Islet of Langerhans (tissue), 1 donor: Measurements from ENCODE around the gene ZC3H10.
A peak's percentile ranks its signal among the peaks of the same experiment; 100 is the strongest.
"Not testable (repeated sequence)": the region's sequence is repeated elsewhere in the genome, so short reads cannot be mapped to it uniquely, and the experiment has no call there.

Experiments
- FAIRE-seq: peaks from one replicate; lab custom pipeline; 2011; peaks lifted over from hg19 to GRCh38; lab: Jason Lieb, UNC

Gene ZC3H10

GRCh38 chr12:56102683-56103065, 15.4 kb upstream of the ZC3H10 start:
- no peak for FAIRE-seq

DNA sequence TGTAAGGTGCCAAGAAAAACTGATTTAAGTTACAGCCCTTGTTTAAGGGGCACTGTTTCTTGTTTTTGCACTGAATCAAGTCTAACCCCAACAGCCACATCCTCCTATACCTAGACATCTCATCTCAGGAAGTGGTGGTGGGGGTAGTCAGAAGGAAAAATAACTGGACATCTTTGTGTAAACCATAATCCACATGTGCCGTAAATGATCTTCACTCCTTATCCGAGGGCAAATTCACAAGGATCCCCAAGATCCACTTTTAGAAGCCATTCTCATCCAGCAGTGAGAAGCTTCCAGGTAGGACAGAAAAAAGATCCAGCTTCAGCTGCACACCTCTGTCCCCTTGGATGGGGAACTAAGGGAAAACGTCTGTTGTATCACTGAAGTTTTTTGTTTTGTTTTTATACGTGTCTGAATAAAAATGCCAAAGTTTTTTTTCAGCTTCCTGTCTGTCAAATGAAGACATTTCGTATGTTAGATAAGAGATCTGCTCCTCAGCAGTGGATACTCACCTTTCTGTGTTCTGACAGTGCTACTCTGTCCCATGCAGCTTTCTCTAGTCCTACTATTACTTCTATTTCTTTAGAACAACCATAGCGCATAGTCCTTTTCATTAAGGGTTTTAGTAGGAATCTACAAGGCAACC, 14.9 kb upstream of the ZC3H10 start:
- no peak for FAIRE-seq

GRCh38 chr12:56103823-56104108, 14.3 kb upstream of the ZC3H10 start:
- FAIRE-seq = no peak

DNA sequence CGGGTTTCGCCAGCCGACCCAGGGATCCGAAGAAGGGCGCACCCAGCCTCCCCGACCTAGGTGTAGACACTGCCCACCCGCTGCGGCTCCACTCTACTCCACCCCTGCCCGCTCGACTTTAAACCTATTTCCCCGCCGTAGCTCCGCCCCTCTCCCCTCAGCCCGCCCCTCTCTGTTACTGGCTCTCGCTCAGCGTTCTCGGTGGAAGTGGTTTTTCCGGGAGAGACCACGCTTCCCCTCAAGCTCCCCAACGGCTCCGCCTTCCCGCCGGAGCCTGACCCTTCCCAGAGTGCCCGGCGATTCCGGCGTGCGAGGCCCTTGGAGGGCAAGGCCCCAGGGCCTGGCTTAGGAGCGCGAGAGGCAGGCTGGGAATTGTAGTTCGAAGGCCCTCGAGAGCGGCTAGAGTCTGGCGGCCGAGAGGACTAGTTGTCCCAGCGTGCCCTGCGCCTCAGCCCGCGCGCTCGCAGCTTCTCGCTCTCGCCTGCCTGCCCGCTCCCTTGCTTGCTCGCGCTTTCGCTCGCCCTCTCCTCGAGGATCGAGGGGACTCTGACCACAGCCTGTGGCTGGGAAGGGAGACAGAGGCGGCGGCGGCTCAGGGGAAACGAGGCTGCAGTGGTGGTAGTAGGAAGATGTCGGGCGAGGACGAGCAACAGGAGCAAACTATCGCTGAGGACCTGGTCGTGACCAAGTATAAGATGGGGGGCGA, 13.8 kb upstream of the ZC3H10 start, which contains the start of gene PA2G4:
PA2G4 (plus strand) TSS at position 451 of the 706 bp plus-strand sequence; CDS start at position 630, 179 bp downstream.
- FAIRE-seq = no peak

GRCh38 chr12:56104815-56105608, 13.1 kb upstream of the ZC3H10 start:
- no peak for FAIRE-seq

GRCh38 chr12:56105609-56105902, 12.5 kb upstream of the ZC3H10 start:
- FAIRE-seq = no peak

DNA sequence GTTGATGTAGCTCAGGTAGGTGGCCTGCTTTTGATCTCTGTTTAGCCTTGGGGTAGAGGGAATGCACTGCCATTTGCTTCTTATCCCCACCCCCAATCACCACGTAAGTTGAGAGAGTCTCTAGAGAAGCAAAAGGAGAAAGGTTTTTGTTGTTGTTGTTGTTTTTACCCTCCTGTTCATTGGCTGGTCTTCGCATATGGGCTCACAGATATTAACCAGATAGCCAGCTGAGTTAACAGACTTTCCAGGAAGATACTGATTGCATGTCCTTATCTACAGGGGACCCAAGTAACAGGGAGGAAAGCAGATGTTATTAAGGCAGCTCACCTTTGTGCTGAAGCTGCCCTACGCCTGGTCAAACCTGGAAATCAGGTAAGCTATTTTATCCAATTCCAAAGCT, 10.8 kb upstream of the ZC3H10 start:
- FAIRE-seq = no peak

- FAIRE-seq = no peak
These were observed 7.5 kb upstream of the ZC3H10 start for GRCh38 chr12:56110571-56110970.

DNA sequence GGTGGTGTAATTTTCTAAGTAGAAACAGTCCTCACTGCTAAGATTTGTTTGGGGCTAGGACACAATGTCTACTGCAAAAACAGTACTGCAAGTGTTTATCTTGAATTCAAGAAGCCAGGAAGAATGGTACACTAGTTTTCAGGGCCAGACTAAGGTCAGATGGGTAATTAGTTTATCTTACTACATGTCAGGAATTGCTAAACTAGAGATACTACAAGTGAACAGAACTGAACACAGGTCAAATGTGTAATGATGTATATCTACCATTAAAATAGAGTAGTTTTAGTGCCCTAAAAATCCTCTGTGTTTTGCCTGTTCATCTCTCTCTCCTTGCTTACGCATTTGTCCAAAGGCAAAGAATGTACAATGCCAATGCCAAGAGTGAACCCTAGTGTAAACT, 4.0 kb upstream of the ZC3H10 start:
- no peak for FAIRE-seq

- no peak for FAIRE-seq
These were observed 2.7 kb upstream of the ZC3H10 start for GRCh38 chr12:56115329-56115728.

DNA sequence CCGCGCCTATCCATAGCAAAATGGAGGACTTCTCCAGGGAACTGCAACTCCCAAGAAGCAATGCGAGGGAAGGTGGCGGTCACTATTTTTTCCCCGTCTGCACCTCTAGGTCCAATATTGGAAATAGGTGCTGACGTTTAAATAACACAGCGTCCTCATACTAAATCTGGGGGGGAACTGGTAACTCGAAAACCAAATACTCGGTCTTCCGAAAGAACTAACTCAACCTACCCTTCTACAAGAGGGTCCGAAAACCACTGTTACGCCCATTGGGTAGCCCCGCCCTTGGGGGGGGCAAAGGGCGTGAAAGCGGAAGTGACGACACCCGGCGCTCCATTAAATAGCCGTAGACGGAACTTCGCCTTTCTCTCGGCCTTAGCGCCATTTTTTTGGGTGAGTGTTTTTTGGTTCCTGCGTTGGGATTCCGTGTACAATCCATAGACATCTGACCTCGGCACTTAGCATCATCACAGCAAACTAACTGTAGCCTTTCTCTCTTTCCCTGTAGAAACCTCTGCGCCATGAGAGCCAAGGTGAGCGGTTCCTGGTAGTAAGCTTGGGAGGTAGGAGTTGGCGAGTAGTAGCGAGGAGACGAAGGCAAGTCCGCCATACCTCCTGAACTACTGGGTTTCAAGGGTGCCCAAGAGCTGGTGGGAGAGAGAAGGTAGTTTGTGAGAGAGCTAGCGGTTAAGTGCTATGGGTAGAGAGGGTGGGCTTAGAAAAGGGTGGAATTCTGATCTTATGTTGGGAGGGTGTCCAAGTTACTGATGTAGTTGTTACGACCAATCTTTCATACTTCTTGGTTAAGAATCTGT, 1.6 kb upstream of the ZC3H10 start, which contains the start of gene RPL41:
RPL41 (plus strand) TSS at position 367 of the 815 bp plus-strand sequence.
- FAIRE-seq = no peak

GRCh38 chr12:56117082-56117706, 872 bp upstream of the ZC3H10 start:
- FAIRE-seq = not testable (repeated sequence)

DNA sequence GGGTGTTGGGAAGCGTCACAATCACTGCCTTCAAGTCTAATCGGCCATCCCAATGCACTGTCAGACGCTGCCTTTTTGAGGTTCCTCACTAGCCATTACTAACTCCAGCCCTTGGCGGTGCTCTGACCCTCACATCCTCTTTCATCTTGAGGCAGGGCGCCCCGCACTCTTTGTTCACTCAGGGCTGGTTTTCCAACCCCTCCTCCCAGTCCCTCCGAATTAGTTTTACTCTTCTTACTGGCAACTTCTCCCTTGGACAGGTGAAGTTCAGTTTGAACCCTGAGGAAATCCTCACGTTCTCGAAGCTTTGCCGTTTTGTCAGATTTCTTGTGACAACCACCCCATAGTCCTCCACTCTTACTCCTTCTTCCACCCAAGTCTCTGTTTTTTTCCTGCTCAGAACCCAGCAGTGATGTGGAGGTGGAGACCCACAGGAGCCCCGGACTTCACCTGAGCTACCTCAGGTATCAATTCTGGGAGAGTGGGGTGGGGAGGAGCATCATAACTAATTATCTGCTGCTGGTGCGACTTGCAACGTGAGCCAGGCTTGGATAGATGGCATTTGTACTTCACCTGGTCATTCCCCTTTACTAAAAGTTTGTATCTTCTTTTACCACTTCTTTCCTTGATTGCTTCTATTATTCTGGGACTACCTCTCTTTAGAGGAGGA, 757 bp downstream of the ZC3H10 start:
- no peak for FAIRE-seq

DNA sequence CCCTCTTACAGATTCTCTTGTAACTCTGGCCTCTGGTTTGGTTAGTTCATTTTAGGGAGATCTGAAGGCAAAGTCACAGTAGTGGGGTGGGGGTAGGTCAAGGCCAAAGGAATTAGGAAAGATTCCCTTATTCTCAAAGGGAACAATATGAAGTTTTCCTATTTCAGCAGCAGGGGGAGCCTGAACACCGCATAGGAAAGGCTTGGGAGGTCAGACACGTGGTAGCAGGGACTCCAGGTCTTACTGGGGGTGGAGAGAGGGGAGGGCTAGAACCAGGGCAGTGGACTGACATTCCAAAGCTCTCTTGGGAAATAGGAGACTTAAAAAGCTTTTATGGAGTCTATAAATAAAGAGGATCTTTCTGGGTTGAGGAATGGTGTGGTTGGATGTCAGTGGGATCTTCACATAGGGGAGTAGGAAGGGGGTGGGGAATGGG, 1.3 kb downstream of the ZC3H10 start:
- no peak for FAIRE-seq

GRCh38 chr12:56120158-56120846, 2.2 kb downstream of the ZC3H10 start:
- no peak for FAIRE-seq

- no peak for FAIRE-seq
These were observed 3.3 kb downstream of the ZC3H10 start for GRCh38 chr12:56121204-56121870.

DNA sequence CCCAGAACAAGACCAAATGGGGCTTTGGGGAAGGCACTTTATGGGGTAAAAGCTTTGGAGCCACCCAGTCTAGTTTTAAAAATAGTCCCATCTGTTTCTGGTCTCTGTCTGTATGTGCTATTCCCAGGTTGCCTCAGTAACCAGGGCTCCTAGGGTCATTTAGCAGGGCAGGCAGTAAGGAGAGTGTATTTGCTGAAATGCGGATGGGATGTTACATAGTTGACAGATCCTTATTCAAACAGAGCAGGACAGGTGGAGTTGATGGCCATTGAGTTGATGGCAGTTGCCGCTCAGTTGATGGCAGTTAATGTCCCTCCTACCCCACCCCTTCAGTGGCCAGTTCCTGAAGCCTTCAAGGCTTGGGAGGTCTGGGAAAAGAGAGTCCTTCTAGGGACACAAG, 4.6 kb downstream of the ZC3H10 start:
- FAIRE-seq = peak; percentile 80

DNA sequence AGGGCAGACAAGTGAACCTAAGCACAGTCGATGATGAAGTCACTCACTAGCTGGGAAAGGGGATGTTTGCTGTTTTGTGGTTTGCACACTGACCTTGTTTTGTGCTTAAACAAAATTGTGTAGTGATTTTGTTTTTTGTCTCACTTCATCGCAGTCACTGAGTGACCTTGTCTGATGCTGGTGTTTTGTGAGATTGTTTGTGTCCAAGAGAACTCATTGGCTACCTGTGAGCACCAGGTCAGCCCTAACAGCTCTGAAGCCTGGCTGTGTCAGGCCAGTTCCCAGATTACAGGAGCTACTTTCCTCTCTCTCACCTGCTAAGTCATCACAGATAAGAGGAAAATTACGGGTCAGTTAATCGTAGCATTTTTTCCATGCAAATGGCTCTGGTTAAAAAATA, 6.1 kb downstream of the ZC3H10 start:
- peak; percentile 30 for FAIRE-seq

DNA sequence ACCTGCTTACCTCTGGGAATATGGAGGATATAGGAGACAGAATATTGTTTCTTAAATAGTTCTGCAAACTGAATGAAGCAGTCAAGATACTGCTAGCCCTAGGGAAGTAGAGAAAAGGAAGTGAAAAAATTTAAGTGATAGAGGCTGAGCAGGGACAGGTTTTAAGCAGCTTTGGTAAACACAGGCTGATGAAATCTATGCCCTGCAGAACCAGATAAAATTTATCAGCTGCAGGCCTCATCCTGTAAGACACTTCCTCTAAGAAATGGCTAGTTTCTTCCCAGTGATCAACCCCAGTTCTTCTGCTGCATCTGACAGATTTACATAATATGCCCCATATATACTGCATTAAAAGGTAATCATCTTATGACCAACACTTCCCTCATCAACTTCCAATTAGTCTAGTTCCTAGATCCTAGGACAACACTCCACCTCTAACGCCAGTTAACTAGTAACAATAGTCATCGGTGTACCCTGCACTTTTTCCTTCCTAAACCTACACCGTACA, 8.7 kb downstream of the ZC3H10 start:
- FAIRE-seq = no peak

DNA sequence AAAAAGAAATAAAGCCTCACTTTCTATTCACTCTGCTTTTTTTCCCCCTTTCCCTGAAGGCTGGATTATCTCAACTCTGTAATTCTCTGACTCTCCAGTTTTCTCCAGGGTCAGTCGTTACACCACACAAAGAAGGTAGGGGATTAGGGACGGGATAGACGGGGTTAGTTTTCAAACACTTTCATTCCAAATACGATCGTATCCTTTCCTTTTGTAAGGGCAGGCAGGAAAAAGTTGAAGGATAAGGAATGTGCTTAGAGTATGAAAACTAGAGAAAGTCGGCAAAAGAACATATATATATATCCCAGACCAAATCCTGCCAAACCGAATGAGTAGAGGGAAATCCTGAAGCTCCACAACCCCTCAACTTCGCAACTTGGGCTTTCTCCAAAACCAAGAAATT, 9.4 kb downstream of the ZC3H10 start:
- FAIRE-seq = no peak
